ENCODE results near the gene FNBP1. TPM values are rescaled to one million over a fixed set of nuclear protein-coding genes. Genes with fewer than 3 reads are reported as not detected.

Gene FNBP1
- total RNA-seq, 1 donor from 2014 or later = 80.4 TPM

- Mint-ChIP-seq H3K9me3 (ENCODE audit: unreplicated experiment) (peaks cover 6% of the 10 kb centered on the region), H3K36me3 (ENCODE audit: unreplicated experiment) (no peaks in the 10 kb centered on the region), H3K4me1 (ENCODE audit: low read depth, unreplicated experiment) (peaks cover 39% of the 10 kb centered on the region), H3K27me3 (ENCODE audit: unreplicated experiment) (peaks cover 2% of the 10 kb centered on the region), H3K4me3 (ENCODE audit: unreplicated experiment) (peak overlapping the region; percentile 71), H3K27ac (ENCODE audit: unreplicated experiment) (peak overlapping the region; percentile 99)
- no peak for TF ChIP-seq CTCF (IDR thresholded peaks at IDR 0.05; ENCODE audit: partially characterized antibody, unreplicated experiment)
- no peak for DNase-seq
Measured at GRCh38 chr9:129933185-129934040, 109.6 kb downstream of the FNBP1 start.

- H3K36me3 Mint-ChIP-seq (ENCODE audit: unreplicated experiment) = no peaks in the 10 kb centered on the region
- TF ChIP-seq CTCF (IDR thresholded peaks at IDR 0.05; ENCODE audit: partially characterized antibody, unreplicated experiment) = no peak
- H3K4me1 Mint-ChIP-seq (ENCODE audit: low read depth, unreplicated experiment) = peaks cover 39% of the 10 kb centered on the region
- peak overlapping the region; percentile 99 for H3K27ac Mint-ChIP-seq (ENCODE audit: unreplicated experiment)
- DNase-seq = no peak
- H3K4me3 Mint-ChIP-seq (ENCODE audit: unreplicated experiment) = peak overlapping the region; percentile 83
- H3K9me3 Mint-ChIP-seq (ENCODE audit: unreplicated experiment) = peaks cover 6% of the 10 kb centered on the region
- H3K27me3 Mint-ChIP-seq (ENCODE audit: unreplicated experiment) = peaks cover 2% of the 10 kb centered on the region
Measured at GRCh38 chr9:129932303-129933151, 110.5 kb downstream of the FNBP1 start.

GRCh38 chr9:129930743-129931142 is 112.2 kb downstream of the FNBP1 start:
- H3K27ac Mint-ChIP-seq (ENCODE audit: unreplicated experiment) = no peak overlapping the region
- H3K9me3 Mint-ChIP-seq (ENCODE audit: unreplicated experiment) = peaks cover 3% of the 10 kb centered on the region
- H3K4me3 Mint-ChIP-seq (ENCODE audit: unreplicated experiment) = no peak overlapping the region
- peaks cover 2% of the 10 kb centered on the region for H3K27me3 Mint-ChIP-seq (ENCODE audit: unreplicated experiment)
- H3K36me3 Mint-ChIP-seq (ENCODE audit: unreplicated experiment) = no peaks in the 10 kb centered on the region
- TF ChIP-seq CTCF (IDR thresholded peaks at IDR 0.05; ENCODE audit: partially characterized antibody, unreplicated experiment) = no peak
- peaks cover 34% of the 10 kb centered on the region for H3K4me1 Mint-ChIP-seq (ENCODE audit: low read depth, unreplicated experiment)
- DNase-seq = no peak

GRCh38 chr9:129929496-129930125 is 113.4 kb downstream of the FNBP1 start:
- Mint-ChIP-seq H3K4me1 (ENCODE audit: low read depth, unreplicated experiment) (peaks cover 32% of the 10 kb centered on the region), H3K9me3 (ENCODE audit: unreplicated experiment) (peaks cover 3% of the 10 kb centered on the region), H3K4me3 (ENCODE audit: unreplicated experiment) (no peak overlapping the region), H3K27me3 (ENCODE audit: unreplicated experiment) (peaks cover 2% of the 10 kb centered on the region), H3K27ac (ENCODE audit: unreplicated experiment) (no peak overlapping the region), H3K36me3 (ENCODE audit: unreplicated experiment) (no peaks in the 10 kb centered on the region)
- no peak for TF ChIP-seq CTCF (IDR thresholded peaks at IDR 0.05; ENCODE audit: partially characterized antibody, unreplicated experiment)
- no peak for DNase-seq

Measured in glutamatergic neuron (in vitro differentiated cells).